ENCODE data around the gene NCKAP1.

The NCKAP1 gene

DNA sequence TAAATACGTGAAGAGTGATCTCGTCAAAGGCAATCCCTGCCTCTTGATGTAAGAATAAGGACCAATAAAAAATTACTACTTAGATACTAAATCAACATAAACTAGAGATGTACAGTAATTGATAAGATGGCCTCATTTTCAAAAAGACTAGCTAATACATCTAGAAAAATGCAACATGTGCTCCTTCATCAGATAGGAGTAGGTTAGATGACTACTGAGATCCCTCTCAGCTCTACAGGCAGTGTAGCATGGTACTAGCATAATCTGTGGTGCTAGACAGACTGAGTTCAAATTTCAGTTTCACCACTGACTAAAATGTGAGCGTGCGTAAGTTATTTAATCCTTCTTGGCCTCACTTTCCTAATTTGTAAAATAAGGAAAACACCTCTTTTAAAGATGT is 89.2 kb downstream of the NCKAP1 start:
- DNase-seq (ENCODE audit: extremely low spot score) = no peak
- ChIA-PET CTCF (no interaction called here), POLR2A (no interaction called here)
- TF ChIP-seq L3MBTL2 (conservative IDR thresholded peaks at IDR 0.05) = no peak
- no peak for TF ChIP-seq ARNT (IDR thresholded peaks at IDR 0.05)
- TF ChIP-seq LEF1 (IDR thresholded peaks at IDR 0.05; ENCODE audit: borderline replicate concordance) = no peak
- TF ChIP-seq SP1 (IDR thresholded peaks at IDR 0.05) = no peak
- TF ChIP-seq FOXA1 (IDR thresholded peaks at IDR 0.05) = no peak
- no peak for TF ChIP-seq FOXK2 (IDR thresholded peaks at IDR 0.05)
- no peak for TF ChIP-seq NFRKB (IDR thresholded peaks at IDR 0.05)
- TF ChIP-seq SUZ12 (IDR thresholded peaks at IDR 0.05) = no peak
- TF ChIP-seq, protein P1, sequence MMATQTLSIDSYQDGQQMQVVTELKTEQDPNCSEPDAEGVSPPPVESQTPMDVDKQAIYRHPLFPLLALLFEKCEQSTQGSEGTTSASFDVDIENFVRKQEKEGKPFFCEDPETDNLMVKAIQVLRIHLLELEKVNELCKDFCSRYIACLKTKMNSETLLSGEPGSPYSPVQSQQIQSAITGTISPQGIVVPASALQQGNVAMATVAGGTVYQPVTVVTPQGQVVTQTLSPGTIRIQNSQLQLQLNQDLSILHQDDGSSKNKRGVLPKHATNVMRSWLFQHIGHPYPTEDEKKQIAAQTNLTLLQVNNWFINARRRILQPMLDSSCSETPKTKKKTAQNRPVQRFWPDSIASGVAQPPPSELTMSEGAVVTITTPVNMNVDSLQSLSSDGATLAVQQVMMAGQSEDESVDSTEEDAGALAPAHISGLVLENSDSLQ (IDR thresholded peaks at IDR 0.05) = no peak
- no peak for TF ChIP-seq ELF4 (IDR thresholded peaks at IDR 0.05)
- TF ChIP-seq BHLHE40 (IDR thresholded peaks at IDR 0.05; ENCODE audit: borderline replicate concordance) = no peak
- no peak for TF ChIP-seq FOXM1 (IDR thresholded peaks at IDR 0.05; ENCODE audit: borderline replicate concordance)
- TF ChIP-seq CTBP1 (IDR thresholded peaks at IDR 0.05; ENCODE audit: borderline replicate concordance) = no peak
- no peak for TF ChIP-seq TARDBP (IDR thresholded peaks at IDR 0.05)
- no peak for TF ChIP-seq HDGF (IDR thresholded peaks at IDR 0.05; ENCODE audit: borderline replicate concordance)
- no peak for TF ChIP-seq ZNF384 (IDR thresholded peaks at IDR 0.05)

- ChIA-PET POLR2A (no interaction called here), CTCF (no interaction called here)
These were observed 91.3 kb downstream of the NCKAP1 start for GRCh38 chr2:182946958-182947369.

GRCh38 chr2:182943339-182943738 is 94.9 kb downstream of the NCKAP1 start:
- POLR2A ChIA-PET = no interaction called here
- CTCF ChIA-PET = no interaction called here
- TF ChIP-seq FOXM1 (IDR thresholded peaks at IDR 0.05; ENCODE audit: borderline replicate concordance) = no peak
- TF ChIP-seq TARDBP (IDR thresholded peaks at IDR 0.05) = no peak
- no peak for TF ChIP-seq BHLHE40 (IDR thresholded peaks at IDR 0.05; ENCODE audit: borderline replicate concordance)
- TF ChIP-seq, protein P1 (IDR thresholded peaks at IDR 0.05) = no peak
- TF ChIP-seq ELF4 (IDR thresholded peaks at IDR 0.05) = no peak
- no peak for TF ChIP-seq NFRKB (IDR thresholded peaks at IDR 0.05)
- TF ChIP-seq ZNF384 (IDR thresholded peaks at IDR 0.05) = no peak
- no peak for TF ChIP-seq HDGF (IDR thresholded peaks at IDR 0.05; ENCODE audit: borderline replicate concordance)
- no peak for TF ChIP-seq SUZ12 (IDR thresholded peaks at IDR 0.05)
- TF ChIP-seq SP1 (IDR thresholded peaks at IDR 0.05) = no peak
- no peak for DNase-seq (ENCODE audit: extremely low spot score)

More at GRCh38 chr2:182946958-182947369, 91.3 kb downstream of the NCKAP1 start:
- TF ChIP-seq FOXK2 (IDR thresholded peaks at IDR 0.05) (no peak), LEF1 (IDR thresholded peaks at IDR 0.05; ENCODE audit: borderline replicate concordance) (no peak), ELF4 (IDR thresholded peaks at IDR 0.05) (no peak), SUZ12 (IDR thresholded peaks at IDR 0.05) (no peak), BHLHE40 (IDR thresholded peaks at IDR 0.05; ENCODE audit: borderline replicate concordance) (no peak), TARDBP (IDR thresholded peaks at IDR 0.05) (no peak), L3MBTL2 (conservative IDR thresholded peaks at IDR 0.05) (no peak), NFRKB (IDR thresholded peaks at IDR 0.05) (no peak), CTBP1 (IDR thresholded peaks at IDR 0.05; ENCODE audit: borderline replicate concordance) (no peak), FOXM1 (IDR thresholded peaks at IDR 0.05; ENCODE audit: borderline replicate concordance) (no peak)
- TF ChIP-seq, protein P1 (IDR thresholded peaks at IDR 0.05) = no peak
- peak; percentile 25 for DNase-seq (ENCODE audit: extremely low spot score)

GRCh38 chr2:182942756-182943155 is 95.5 kb downstream of the NCKAP1 start:
- ChIA-PET POLR2A (no interaction called here), CTCF (no interaction called here)
- DNase-seq (ENCODE audit: extremely low spot score) = no peak
- TF ChIP-seq BHLHE40 (IDR thresholded peaks at IDR 0.05; ENCODE audit: borderline replicate concordance) (no peak), ELF4 (IDR thresholded peaks at IDR 0.05) (no peak), ZNF384 (IDR thresholded peaks at IDR 0.05) (no peak), NFRKB (IDR thresholded peaks at IDR 0.05) (no peak), CTBP1 (IDR thresholded peaks at IDR 0.05; ENCODE audit: borderline replicate concordance) (no peak), FOXM1 (IDR thresholded peaks at IDR 0.05; ENCODE audit: borderline replicate concordance) (no peak), L3MBTL2 (conservative IDR thresholded peaks at IDR 0.05) (no peak), LEF1 (IDR thresholded peaks at IDR 0.05; ENCODE audit: borderline replicate concordance) (no peak), FOXK2 (IDR thresholded peaks at IDR 0.05) (no peak), SP1 (IDR thresholded peaks at IDR 0.05) (no peak)

DNA sequence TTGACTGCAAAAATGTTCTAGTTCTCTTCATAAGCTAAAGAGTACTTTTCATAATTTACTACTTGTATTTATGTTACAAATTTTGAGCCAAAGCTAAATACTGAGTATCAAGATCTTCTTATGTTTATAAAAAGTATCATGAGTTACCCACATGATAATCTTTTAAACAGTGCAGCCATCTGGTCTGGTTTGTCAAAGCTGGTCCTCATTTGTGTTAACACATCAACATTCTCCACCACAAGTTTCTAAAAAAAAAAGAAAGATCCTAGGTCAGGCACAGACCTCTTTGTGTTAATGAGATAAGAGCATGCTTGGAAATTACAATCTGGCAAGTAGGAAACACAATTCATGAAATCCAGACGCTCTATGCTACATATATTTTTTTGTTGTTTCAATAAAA is 96.3 kb downstream of the NCKAP1 start:
- POLR2A ChIA-PET = interaction anchor here (0.7 kb wide), 1 partner anchor 9 kb away, joined by 3 read pairs; no protein-coding TSS in a partner anchor
- DNase-seq (ENCODE audit: extremely low spot score) = no peak
- CTCF ChIA-PET = no interaction called here
- TF ChIP-seq ELF4 (IDR thresholded peaks at IDR 0.05) = no peak
- TF ChIP-seq CTBP1 (IDR thresholded peaks at IDR 0.05; ENCODE audit: borderline replicate concordance) = no peak
- no peak for TF ChIP-seq NFRKB (IDR thresholded peaks at IDR 0.05)
- TF ChIP-seq ARNT (IDR thresholded peaks at IDR 0.05) = no peak
- TF ChIP-seq ZNF384 (IDR thresholded peaks at IDR 0.05) = no peak
- no peak for TF ChIP-seq SP1 (IDR thresholded peaks at IDR 0.05)
- no peak for TF ChIP-seq LEF1 (IDR thresholded peaks at IDR 0.05; ENCODE audit: borderline replicate concordance)
- TF ChIP-seq SUZ12 (IDR thresholded peaks at IDR 0.05) = no peak
- no peak for TF ChIP-seq L3MBTL2 (conservative IDR thresholded peaks at IDR 0.05)
- TF ChIP-seq BHLHE40 (IDR thresholded peaks at IDR 0.05; ENCODE audit: borderline replicate concordance) = no peak
- no peak for TF ChIP-seq FOXA1 (IDR thresholded peaks at IDR 0.05)
- no peak for TF ChIP-seq TARDBP (IDR thresholded peaks at IDR 0.05)
- no peak for TF ChIP-seq HDGF (IDR thresholded peaks at IDR 0.05; ENCODE audit: borderline replicate concordance)
- TF ChIP-seq FOXM1 (IDR thresholded peaks at IDR 0.05; ENCODE audit: borderline replicate concordance) = no peak
- TF ChIP-seq FOXK2 (IDR thresholded peaks at IDR 0.05) = no peak
- TF ChIP-seq, protein P1 (IDR thresholded peaks at IDR 0.05) = no peak
